Measurements from ENCODE around the gene FLT1.

- TF ChIP-seq POLR2A (IDR thresholded peaks at IDR 0.05), result no peak
- no peak for TF ChIP-seq CTCF (IDR thresholded peaks at IDR 0.05)
- no peak for TF ChIP-seq POLR2AphosphoS5 (IDR thresholded peaks at IDR 0.05)
Observed at GRCh38 chr13:28326056-28326455, 168.9 kb downstream of the FLT1 start.

Measured in breast epithelium (tissue), 3 donors.